ENCODE data around the gene TRIM33. TPM values are rescaled to one million over a fixed set of nuclear protein-coding genes. Genes with fewer than 3 reads are reported as not detected.
"Not testable (repeated sequence)": the region's sequence is repeated elsewhere in the genome, so short reads cannot be mapped to it uniquely, and the experiment has no call there.

Gene TRIM33
- total RNA-seq, 2 experiments from 2014 or later, result 23.1 to 25.0 TPM

DNA sequence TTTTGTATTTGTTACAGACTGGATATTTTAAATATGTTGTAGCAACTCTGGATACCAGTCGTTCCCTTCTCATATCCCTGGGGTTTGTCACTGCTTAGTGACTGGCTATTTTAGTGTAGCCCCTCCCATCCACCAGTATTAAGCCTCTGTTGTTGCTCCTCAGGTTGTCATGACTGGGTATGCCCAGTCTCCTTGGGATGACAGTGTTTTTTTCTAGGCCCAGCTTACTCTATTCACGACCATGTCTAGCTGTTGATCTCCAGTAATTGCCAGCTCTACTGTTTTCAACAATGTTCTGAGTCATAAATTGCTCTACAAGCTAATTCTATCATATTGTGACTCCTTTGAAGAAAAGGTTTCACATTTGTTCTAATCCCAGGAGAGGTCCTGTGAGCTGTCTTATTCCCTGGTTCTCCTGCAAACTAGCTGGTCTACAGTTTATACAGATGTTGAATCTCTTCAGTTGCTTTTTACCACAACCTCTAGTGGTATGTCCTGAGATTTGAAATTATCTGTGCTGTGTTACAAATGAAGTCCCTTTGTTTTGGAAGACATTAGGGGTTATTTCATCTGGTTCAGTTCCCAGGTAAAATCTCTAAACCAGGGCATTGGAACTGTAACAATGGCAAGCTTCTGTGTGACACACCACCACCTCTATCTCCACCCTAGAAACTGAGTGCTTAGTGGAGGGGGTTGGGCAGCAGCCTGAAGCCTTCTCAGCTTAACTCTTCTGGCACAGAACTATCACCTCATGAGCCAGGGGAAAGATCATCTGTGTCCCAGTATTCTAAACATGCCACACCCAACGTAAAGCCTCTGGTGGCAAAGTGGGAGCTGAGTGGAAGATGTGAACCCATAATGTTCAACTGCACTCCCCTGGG is 124.6 kb downstream of the TRIM33 start:
- peaks cover 36% of the 10 kb centered on the region for H3K9me3 Mint-ChIP-seq
- H3K27me3 Mint-ChIP-seq (ENCODE audit: low read depth), result no peaks in the 10 kb centered on the region
- no peak overlapping the region for H3K4me3 Mint-ChIP-seq
- no peak for DNase-seq
- H3K4me1 Mint-ChIP-seq (ENCODE audit: low read depth), result peaks cover 1% of the 10 kb centered on the region
- H3K36me3 Mint-ChIP-seq (ENCODE audit: low read depth), result peaks cover 3% of the 10 kb centered on the region
- no peak overlapping the region for H3K27ac Mint-ChIP-seq
- CTCF ChIA-PET, result interaction anchor here (0.6 to 1.3 kb wide), 2 partner anchors 39 to 47 kb away, joined by 3 to 5 read pairs; no protein-coding TSS in a partner anchor
- intact Hi-C loops (cut with micrococcal nuclease), result no loop called here

GRCh38 chr1:114384922-114385321 is 126.1 kb downstream of the TRIM33 start:
- H3K4me3 Mint-ChIP-seq, result no peak overlapping the region
- CTCF ChIA-PET, result interaction anchor here (0.6 kb wide), 1 partner anchor 1322 kb away, joined by 8 read pairs; no protein-coding TSS in a partner anchor
- peaks cover 35% of the 10 kb centered on the region for H3K9me3 Mint-ChIP-seq
- intact Hi-C loops (cut with micrococcal nuclease), result no loop called here
- H3K36me3 Mint-ChIP-seq (ENCODE audit: low read depth), result peaks cover 2% of the 10 kb centered on the region
- H3K27me3 Mint-ChIP-seq (ENCODE audit: low read depth), result no peaks in the 10 kb centered on the region
- no peak for DNase-seq
- H3K27ac Mint-ChIP-seq, result no peak overlapping the region
- H3K4me1 Mint-ChIP-seq (ENCODE audit: low read depth), result no peaks in the 10 kb centered on the region

- DNase-seq, result no peak
- Mint-ChIP-seq H3K4me1 (ENCODE audit: low read depth) (no peaks in the 10 kb centered on the region), H3K36me3 (ENCODE audit: low read depth) (no peaks in the 10 kb centered on the region), H3K27me3 (ENCODE audit: low read depth) (no peaks in the 10 kb centered on the region), H3K9me3 (peaks cover 28% of the 10 kb centered on the region), H3K4me3 (no peak overlapping the region), H3K27ac (no peak overlapping the region)
- CTCF ChIA-PET, result interaction anchor here (0.6 kb wide), 1 partner anchor 146 kb away, joined by 5 read pairs; no protein-coding TSS in a partner anchor
- intact Hi-C loops (cut with micrococcal nuclease), result no loop called here
Measured at GRCh38 chr1:114379987-114380386, 131.0 kb downstream of the TRIM33 start.

DNA sequence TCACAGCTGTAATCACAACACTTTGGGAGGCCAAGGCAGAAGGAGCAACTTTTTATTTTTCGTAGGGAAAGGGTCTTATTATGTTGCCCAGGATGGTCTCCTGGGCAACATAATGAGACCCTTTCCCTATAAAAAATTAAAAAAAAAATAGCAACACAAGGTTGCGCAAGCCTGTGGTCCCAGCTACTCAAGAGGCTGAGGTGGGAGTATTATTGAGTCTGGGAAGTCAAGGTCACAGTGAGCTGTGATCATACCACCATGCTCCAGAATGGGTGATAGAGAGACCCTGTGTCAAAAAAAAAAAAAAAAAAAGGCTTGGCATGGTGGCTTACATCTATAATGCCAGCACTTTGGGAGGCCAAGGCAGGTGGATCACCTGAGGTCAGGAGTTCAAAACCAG is 131.6 kb downstream of the TRIM33 start:
- Mint-ChIP-seq H3K4me1 (ENCODE audit: low read depth) (no peaks in the 10 kb centered on the region), H3K27me3 (ENCODE audit: low read depth) (no peaks in the 10 kb centered on the region), H3K4me3 (no peak overlapping the region), H3K9me3 (peaks cover 26% of the 10 kb centered on the region), H3K27ac (no peak overlapping the region), H3K36me3 (ENCODE audit: low read depth) (no peaks in the 10 kb centered on the region)
- no peak for DNase-seq
- intact Hi-C loops (cut with micrococcal nuclease), result no loop called here
- CTCF ChIA-PET, result interaction anchor here (0.6 kb wide), 1 partner anchor 145 kb away, joined by 5 read pairs; no protein-coding TSS in a partner anchor

- H3K36me3 Mint-ChIP-seq (ENCODE audit: low read depth), result no peaks in the 10 kb centered on the region
- peaks cover 30% of the 10 kb centered on the region for H3K9me3 Mint-ChIP-seq
- no peaks in the 10 kb centered on the region for H3K4me1 Mint-ChIP-seq (ENCODE audit: low read depth)
- intact Hi-C loops (cut with micrococcal nuclease), result no loop called here
- CTCF ChIA-PET, result no interaction called here
- no peaks in the 10 kb centered on the region for H3K27me3 Mint-ChIP-seq (ENCODE audit: low read depth)
- H3K27ac Mint-ChIP-seq, result no peak overlapping the region
- no peak overlapping the region for H3K4me3 Mint-ChIP-seq
- DNase-seq, result no peak
Measured at GRCh38 chr1:114377356-114377755, 133.6 kb downstream of the TRIM33 start.

DNA sequence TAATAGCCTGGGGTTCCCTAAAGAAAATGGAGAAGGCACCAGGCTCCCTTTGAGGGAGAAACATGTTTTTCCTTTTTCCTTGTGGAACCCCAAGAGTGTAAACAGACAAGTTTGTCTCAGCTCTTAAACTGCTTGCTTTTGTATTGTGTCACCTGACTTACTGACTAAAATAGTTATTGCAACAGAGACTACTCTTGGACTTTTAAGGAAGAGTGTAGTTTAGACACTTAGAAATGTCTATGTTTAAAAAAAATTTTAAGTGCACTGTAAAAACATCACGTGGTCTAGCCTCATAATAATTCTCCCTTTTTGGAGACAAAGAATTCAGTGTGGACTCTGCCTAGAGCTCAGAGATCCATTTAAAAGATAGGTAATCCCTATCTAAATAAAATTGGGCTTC is 141.1 kb downstream of the TRIM33 start:
- intact Hi-C loops (cut with micrococcal nuclease), result no loop called here
- CTCF ChIA-PET, result interaction anchor here (0.7 to 1.0 kb wide), 2 partner anchors 23 kb away, joined by 3 read pairs; no protein-coding TSS in a partner anchor

DNA sequence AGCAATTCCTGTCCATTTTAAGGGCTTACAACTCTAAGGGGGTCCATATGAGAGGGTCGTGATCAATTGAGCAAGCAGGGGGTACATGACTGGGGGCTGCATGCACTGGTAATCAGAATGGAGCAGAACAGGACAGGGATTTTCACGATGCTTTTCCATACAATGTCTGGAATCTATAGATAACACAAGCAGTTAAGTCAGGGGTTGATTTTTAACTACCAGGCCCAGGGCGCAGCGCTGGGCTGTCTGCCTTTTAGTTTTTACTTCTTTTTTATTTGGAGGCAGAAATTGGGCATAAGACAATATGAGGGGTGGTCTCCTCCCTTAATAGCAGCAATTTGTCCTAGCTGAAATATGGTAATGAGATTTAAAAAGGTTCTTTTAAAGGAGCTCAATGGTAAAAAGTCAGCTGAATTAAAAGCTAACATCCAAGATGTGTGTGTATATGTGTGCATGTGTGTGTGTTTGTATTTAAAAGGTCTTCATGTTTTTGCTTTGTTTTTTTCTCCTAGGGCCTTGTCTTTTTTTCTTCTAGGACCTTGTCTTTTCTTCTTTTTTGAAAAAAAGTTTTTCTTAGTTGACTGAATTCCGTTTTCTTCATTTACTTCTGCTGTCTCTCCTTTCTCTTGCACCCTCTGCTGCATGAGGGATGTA is 141.6 kb downstream of the TRIM33 start:
- H3K27ac Mint-ChIP-seq; DNase-seq; H3K4me3 Mint-ChIP-seq; intact Hi-C loops (cut with micrococcal nuclease); H3K4me1 Mint-ChIP-seq (ENCODE audit: low read depth); H3K36me3 Mint-ChIP-seq (ENCODE audit: low read depth); H3K27me3 Mint-ChIP-seq (ENCODE audit: low read depth): not testable (repeated sequence)
- CTCF ChIA-PET, result interaction anchor here (1.0 kb wide), 1 partner anchor 22 kb away, joined by 3 read pairs; no protein-coding TSS in a partner anchor
- peaks cover 12% of the 10 kb centered on the region for H3K9me3 Mint-ChIP-seq

More for the DNA sequence above, 141.1 kb downstream of the TRIM33 start:
- H3K27me3 Mint-ChIP-seq (ENCODE audit: low read depth), result no peaks in the 10 kb centered on the region
- H3K4me1 Mint-ChIP-seq (ENCODE audit: low read depth), result no peaks in the 10 kb centered on the region
- no peaks in the 10 kb centered on the region for H3K36me3 Mint-ChIP-seq (ENCODE audit: low read depth)
- H3K4me3 Mint-ChIP-seq, result no peak overlapping the region
- H3K27ac Mint-ChIP-seq, result no peak overlapping the region
- no peak for DNase-seq
- H3K9me3 Mint-ChIP-seq, result peaks cover 10% of the 10 kb centered on the region

- CTCF ChIA-PET, result interaction anchor here (1.0 kb wide), 1 partner anchor 22 kb away, joined by 3 read pairs; no protein-coding TSS in a partner anchor
- H3K4me3 Mint-ChIP-seq, result no peak overlapping the region
- no peak overlapping the region for H3K27ac Mint-ChIP-seq
- no peak for DNase-seq
- H3K27me3 Mint-ChIP-seq (ENCODE audit: low read depth), result no peaks in the 10 kb centered on the region
- H3K36me3 Mint-ChIP-seq (ENCODE audit: low read depth), result no peaks in the 10 kb centered on the region
- no peaks in the 10 kb centered on the region for H3K4me1 Mint-ChIP-seq (ENCODE audit: low read depth)
- intact Hi-C loops (cut with micrococcal nuclease), result no loop called here
- peaks cover 7% of the 10 kb centered on the region for H3K9me3 Mint-ChIP-seq
Measured at GRCh38 chr1:114368560-114369255, 142.3 kb downstream of the TRIM33 start.

DNA sequence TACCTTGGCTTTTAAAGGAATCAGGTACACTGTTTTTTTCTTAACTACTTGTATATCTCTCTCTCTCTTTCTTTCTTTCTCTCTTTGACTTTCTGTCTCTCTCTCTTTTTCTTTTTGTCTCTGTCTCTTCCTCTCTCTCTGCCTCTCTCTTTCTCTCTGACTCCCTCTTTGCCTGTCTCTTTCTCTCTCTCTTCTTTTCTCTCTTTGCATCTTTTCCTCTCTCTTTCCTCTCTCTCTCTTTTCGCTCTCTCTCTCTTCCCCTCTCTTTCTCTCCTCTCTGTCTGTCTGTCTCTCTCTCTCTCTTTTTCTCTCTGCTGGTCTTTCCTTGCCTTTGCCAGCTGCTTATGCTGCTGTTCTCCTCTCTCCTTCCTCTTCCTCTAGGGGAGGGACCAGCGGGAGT is 143.2 kb downstream of the TRIM33 start:
- Mint-ChIP-seq H3K4me1 (ENCODE audit: low read depth) (no peaks in the 10 kb centered on the region), H3K9me3 (peaks cover 11% of the 10 kb centered on the region), H3K36me3 (ENCODE audit: low read depth) (no peaks in the 10 kb centered on the region), H3K27ac (no peak overlapping the region), H3K27me3 (ENCODE audit: low read depth) (no peaks in the 10 kb centered on the region), H3K4me3 (no peak overlapping the region)
- DNase-seq, result no peak
- CTCF ChIA-PET, result interaction anchor here (0.7 kb wide), 1 partner anchor 19 kb away, joined by 3 read pairs; no protein-coding TSS in a partner anchor
- intact Hi-C loops (cut with micrococcal nuclease), result no loop called here

- intact Hi-C loops (cut with micrococcal nuclease); H3K27ac Mint-ChIP-seq; H3K4me1 Mint-ChIP-seq (ENCODE audit: low read depth); DNase-seq; H3K36me3 Mint-ChIP-seq (ENCODE audit: low read depth); H3K27me3 Mint-ChIP-seq (ENCODE audit: low read depth); H3K4me3 Mint-ChIP-seq; CTCF ChIA-PET: not testable (repeated sequence)
- peaks cover 13% of the 10 kb centered on the region for H3K9me3 Mint-ChIP-seq
Measured at GRCh38 chr1:114363230-114363629, 147.8 kb downstream of the TRIM33 start.

DNA sequence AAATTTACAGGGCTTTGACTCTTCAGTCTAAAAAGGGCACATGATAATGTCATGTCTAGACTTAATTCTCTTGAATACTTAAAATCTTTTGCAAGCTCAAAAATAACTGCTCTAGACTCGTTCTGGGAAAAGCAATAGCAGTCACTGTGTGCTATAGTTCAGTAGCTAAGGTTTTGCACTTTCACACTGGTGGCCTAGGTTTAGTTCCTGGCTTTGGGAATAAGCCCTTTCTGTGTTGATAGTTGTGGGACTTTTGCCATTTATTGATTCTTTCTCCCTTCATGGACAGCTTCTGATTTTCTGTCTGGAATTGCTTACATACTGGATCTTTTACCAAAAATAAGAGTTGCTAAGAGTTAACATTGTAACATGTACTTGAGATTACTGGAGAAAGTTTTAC is 151.2 kb downstream of the TRIM33 start:
- Mint-ChIP-seq H3K4me1 (ENCODE audit: low read depth) (no peaks in the 10 kb centered on the region), H3K36me3 (ENCODE audit: low read depth) (peaks cover 3% of the 10 kb centered on the region), H3K9me3 (peaks cover 13% of the 10 kb centered on the region), H3K27ac (no peak overlapping the region), H3K27me3 (ENCODE audit: low read depth) (no peaks in the 10 kb centered on the region), H3K4me3 (no peak overlapping the region)
- CTCF ChIA-PET, result interaction anchor here (1.3 kb wide), 1 partner anchor 13 kb away, joined by 3 read pairs; no protein-coding TSS in a partner anchor
- intact Hi-C loops (cut with micrococcal nuclease), result no loop called here
- no peak for DNase-seq

DNA sequence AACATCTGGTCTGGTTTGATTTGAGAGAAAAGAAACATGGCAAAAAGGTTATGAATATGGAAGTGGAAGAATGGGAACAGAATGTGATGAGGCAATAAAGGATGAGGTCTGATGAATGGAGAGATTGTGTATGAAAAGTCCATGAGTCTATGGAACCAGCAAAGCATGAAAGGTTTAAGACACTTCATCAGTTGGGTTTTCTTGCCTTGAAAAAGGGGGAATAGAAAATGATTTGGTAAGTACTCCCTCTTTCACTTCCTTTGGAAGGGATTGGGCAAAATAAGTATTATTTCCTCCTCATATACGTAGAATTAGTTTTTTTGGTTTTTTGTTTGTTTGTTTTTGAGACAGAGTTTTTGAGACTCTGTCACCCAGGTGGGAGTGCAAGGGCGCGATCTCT is 155.8 kb downstream of the TRIM33 start:
- intact Hi-C loops (cut with micrococcal nuclease), result no loop called here
- peaks cover 10% of the 10 kb centered on the region for H3K4me1 Mint-ChIP-seq (ENCODE audit: low read depth)
- H3K4me3 Mint-ChIP-seq, result no peak overlapping the region
- H3K27ac Mint-ChIP-seq, result no peak overlapping the region
- CTCF ChIA-PET, result interaction anchor here (1.4 kb wide), 1 partner anchor 9 kb away, joined by 3 read pairs; no protein-coding TSS in a partner anchor
- H3K27me3 Mint-ChIP-seq (ENCODE audit: low read depth), result no peaks in the 10 kb centered on the region
- no peaks in the 10 kb centered on the region for H3K36me3 Mint-ChIP-seq (ENCODE audit: low read depth)
- H3K9me3 Mint-ChIP-seq, result no peaks in the 10 kb centered on the region
- DNase-seq, result no peak
